ENCODE results near the gene PSMB9.
"Not testable (repeated sequence)": the region's sequence is repeated elsewhere in the genome, so short reads cannot be mapped to it uniquely, and the experiment has no call there.

The PSMB9 gene

GRCh38 chr6:32853541-32854375 lies at the start of gene PSMB9, which contains the start of gene TAP1:
PSMB9 (plus strand) TSS chr6:32854192; CDS start chr6:32854230, 38 bp downstream.
TAP1 (minus strand) TSS chr6:32853704; CDS start chr6:32853636, 68 bp downstream.
- DNase-seq, result peak; percentile 83

GRCh38 chr6:32805404-32805803 lies 48.6 kb upstream of the PSMB9 start:
- not testable (repeated sequence) for DNase-seq

GRCh38 chr6:32807020-32807580 lies 46.9 kb upstream of the PSMB9 start:
- no peak for DNase-seq

- no peak for DNase-seq
Observed at GRCh38 chr6:32809171-32809570, 44.8 kb upstream of the PSMB9 start.

GRCh38 chr6:32814145-32814544 lies 39.8 kb upstream of the PSMB9 start:
- no peak for DNase-seq

GRCh38 chr6:32815115-32815514 lies 38.9 kb upstream of the PSMB9 start:
- DNase-seq, result no peak

- no peak for DNase-seq
Observed at GRCh38 chr6:32815996-32816395, 38.0 kb upstream of the PSMB9 start.

- DNase-seq, result no peak
Observed at GRCh38 chr6:32816746-32817204, 37.2 kb upstream of the PSMB9 start, which contains the start of gene HLA-DOB. HLA-DOB (minus strand) TSS chr6:32817002; CDS start chr6:32816951, 51 bp downstream.

- no peak for DNase-seq
Observed at GRCh38 chr6:32818867-32819266, 35.1 kb upstream of the PSMB9 start.

GRCh38 chr6:32819729-32820128 lies 34.3 kb upstream of the PSMB9 start:
- DNase-seq, result no peak

- DNase-seq, result no peak
Observed at GRCh38 chr6:32825966-32826365, 28.0 kb upstream of the PSMB9 start.

- DNase-seq, result no peak
Observed at GRCh38 chr6:32827025-32827424, 27.0 kb upstream of the PSMB9 start.

GRCh38 chr6:32829495-32829894 lies 24.5 kb upstream of the PSMB9 start:
- no peak for DNase-seq

GRCh38 chr6:32830017-32830416 lies 24.0 kb upstream of the PSMB9 start:
- no peak for DNase-seq

GRCh38 chr6:32830936-32831335 lies 23.1 kb upstream of the PSMB9 start:
- DNase-seq, result no peak

- DNase-seq, result no peak
Observed at GRCh38 chr6:32832535-32832934, 21.5 kb upstream of the PSMB9 start.

GRCh38 chr6:32833664-32834063 lies 20.3 kb upstream of the PSMB9 start:
- no peak for DNase-seq

- no peak for DNase-seq
Observed at GRCh38 chr6:32835167-32835893, 18.7 kb upstream of the PSMB9 start.

GRCh38 chr6:32836873-32837272 lies 17.1 kb upstream of the PSMB9 start:
- no peak for DNase-seq

GRCh38 chr6:32837651-32838113 lies 16.3 kb upstream of the PSMB9 start:
- DNase-seq, result no peak

- peak; percentile 86 for DNase-seq
Observed at GRCh38 chr6:32838114-32838958, 15.7 kb upstream of the PSMB9 start, which contains the start of gene TAP2. TAP2 (minus strand) TSS chr6:32838739; CDS start chr6:32838233, 506 bp downstream.

- DNase-seq, result no peak
Observed at GRCh38 chr6:32839356-32839755, 14.6 kb upstream of the PSMB9 start.
